Ammon's horn (tissue), 1 donor: ENCODE data around the gene KCNMA1.

ENCODE experiments used
- DNase-seq: peaks from one replicate; pipeline ENCODE4 v3.0.0-alpha.2; 2016; ENCODE audit warnings: low spot score

The KCNMA1 gene

GRCh38 chr10:77445547-77445946 lies 192.1 kb downstream of the KCNMA1 start:
- DNase-seq, result no peak

GRCh38 chr10:77444041-77444440 lies 193.6 kb downstream of the KCNMA1 start:
- DNase-seq, result no peak

DNA sequence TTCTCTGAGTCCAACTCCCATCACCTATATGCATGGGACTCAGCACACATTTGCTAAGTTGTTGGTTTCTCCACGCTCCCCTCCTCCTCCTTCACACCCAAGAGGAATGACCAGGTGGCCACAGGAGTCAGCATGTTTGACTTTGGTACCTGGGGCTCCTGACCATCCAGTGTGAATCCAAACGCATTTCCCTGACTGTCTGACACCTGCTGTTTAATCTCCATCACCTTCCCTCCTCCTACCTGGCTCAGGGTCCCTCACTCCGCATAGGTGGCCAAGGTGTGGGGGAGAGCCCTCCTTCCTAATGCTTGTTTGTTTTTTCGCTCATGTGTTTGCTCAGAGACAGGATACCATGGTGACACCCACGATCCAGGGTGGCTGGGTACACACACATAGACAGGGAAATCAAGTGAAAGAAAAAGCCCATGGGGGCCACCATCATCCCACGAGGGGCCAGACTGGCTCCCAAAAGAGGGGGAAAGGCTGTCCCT lies 194.9 kb downstream of the KCNMA1 start:
- no peak for DNase-seq

GRCh38 chr10:77441353-77442166 lies 196.0 kb downstream of the KCNMA1 start:
- no peak for DNase-seq

GRCh38 chr10:77436257-77436975 lies 201.2 kb downstream of the KCNMA1 start:
- DNase-seq, result no peak

- DNase-seq, result no peak
These were observed 204.1 kb downstream of the KCNMA1 start for GRCh38 chr10:77433546-77433945.

GRCh38 chr10:77431980-77432797 lies 205.4 kb downstream of the KCNMA1 start:
- no peak for DNase-seq

DNA sequence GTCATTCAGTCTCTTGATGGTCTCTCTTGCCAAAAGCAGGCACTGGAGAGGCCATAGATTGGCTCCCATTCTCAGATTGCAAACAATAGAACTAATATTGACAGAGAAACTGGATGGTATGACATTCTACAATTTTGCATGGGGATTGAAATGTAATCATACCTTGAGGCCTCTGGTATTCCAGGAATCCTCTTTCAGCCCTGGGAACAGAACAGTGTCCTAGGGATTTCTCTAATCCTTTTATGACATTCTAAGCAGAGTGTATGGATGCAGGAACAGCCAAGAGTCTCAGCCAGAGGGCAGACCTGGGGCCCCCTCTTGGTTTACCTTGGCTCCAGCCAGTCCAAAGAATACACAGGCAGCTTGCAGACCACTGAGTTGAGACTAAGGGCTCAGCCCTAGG lies 206.4 kb downstream of the KCNMA1 start:
- no peak for DNase-seq

- no peak for DNase-seq
These were observed 207.1 kb downstream of the KCNMA1 start for GRCh38 chr10:77430530-77430929.

GRCh38 chr10:77428691-77429395 lies 208.8 kb downstream of the KCNMA1 start:
- peak; percentile 22 for DNase-seq

GRCh38 chr10:77424257-77424656 lies 213.4 kb downstream of the KCNMA1 start:
- no peak for DNase-seq

- no peak for DNase-seq
These were observed 214.9 kb downstream of the KCNMA1 start for GRCh38 chr10:77422491-77423338.

DNA sequence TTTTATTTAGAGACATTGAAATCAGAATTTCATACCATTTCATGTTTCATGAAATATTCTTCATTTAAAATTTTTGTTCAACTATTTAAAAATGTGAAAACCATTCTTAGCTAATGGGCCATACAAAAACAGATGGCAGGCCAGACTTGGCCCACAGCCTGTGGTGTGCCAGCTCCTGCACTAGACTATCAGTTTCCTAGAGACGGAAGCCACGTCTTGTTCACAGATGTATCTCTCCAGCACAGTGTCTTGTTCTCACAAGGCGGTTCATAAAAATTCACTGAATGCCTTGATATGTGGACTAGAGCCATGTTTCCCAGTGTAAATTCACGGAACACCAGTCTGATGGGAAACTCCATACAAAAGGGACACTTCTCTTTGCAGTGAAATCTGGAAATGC lies 216.0 kb downstream of the KCNMA1 start:
- peak; percentile 15 for DNase-seq

DNA sequence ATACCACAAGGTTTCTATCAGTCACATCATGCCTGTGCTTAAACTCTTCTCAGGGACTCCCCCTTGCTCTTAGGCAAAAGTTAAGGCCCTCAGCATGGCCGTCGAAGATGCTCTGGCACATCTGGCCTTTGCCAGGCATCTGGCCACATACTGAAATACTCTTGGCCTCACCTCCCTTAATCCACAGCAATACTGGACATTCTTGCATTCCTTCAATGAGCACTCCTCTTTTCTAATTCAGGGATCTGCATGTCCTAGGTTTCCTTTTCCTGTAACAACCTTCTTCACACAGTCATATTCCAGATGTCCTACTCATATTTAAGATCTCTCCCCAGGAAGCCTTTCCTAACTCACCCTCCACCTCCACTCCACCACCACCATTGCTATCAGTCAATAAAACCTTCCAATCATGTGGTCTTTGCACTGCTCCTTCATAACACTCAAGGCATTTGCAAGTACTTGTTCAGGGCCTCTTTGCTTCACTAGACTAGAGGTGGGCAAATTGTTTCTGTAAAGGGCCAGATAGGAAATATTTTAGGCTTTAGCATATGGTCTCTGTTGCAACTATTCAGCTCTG lies 216.6 kb downstream of the KCNMA1 start:
- DNase-seq, result no peak

GRCh38 chr10:77419979-77420378 lies 217.6 kb downstream of the KCNMA1 start:
- DNase-seq, result no peak

DNA sequence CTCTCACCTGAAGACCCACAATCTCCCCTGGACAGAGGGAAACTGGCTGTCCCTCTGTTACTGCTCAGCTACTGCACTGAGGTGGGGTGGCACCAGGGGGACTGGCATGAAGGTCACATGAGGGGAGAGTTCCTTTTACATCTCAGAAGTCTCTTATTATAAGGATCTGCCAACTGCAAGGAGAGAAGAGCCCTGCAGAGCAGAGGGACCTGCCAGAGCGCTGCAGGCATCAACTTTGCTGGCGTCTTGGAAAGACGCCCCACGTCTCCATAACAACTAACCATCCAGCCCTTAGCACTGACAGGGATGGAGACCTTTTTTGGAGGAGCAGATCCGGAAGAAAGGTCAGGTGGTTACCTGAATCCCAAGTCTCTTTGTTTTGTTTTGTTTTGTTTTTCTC lies 218.6 kb downstream of the KCNMA1 start:
- peak; percentile 17 for DNase-seq

GRCh38 chr10:77417806-77418640 lies 219.6 kb downstream of the KCNMA1 start:
- no peak for DNase-seq

GRCh38 chr10:77417359-77417758 lies 220.2 kb downstream of the KCNMA1 start:
- DNase-seq, result no peak

- DNase-seq, result no peak
These were observed 221.1 kb downstream of the KCNMA1 start for GRCh38 chr10:77416311-77417135.
